Midbrain (tissue), 1 donor: ENCODE data around the gene TIGD2.

Experiments
- DNase-seq: peaks from one replicate; lab custom pipeline; 2025; lab: John Stamatoyannopoulos, UW

The TIGD2 gene

DNA sequence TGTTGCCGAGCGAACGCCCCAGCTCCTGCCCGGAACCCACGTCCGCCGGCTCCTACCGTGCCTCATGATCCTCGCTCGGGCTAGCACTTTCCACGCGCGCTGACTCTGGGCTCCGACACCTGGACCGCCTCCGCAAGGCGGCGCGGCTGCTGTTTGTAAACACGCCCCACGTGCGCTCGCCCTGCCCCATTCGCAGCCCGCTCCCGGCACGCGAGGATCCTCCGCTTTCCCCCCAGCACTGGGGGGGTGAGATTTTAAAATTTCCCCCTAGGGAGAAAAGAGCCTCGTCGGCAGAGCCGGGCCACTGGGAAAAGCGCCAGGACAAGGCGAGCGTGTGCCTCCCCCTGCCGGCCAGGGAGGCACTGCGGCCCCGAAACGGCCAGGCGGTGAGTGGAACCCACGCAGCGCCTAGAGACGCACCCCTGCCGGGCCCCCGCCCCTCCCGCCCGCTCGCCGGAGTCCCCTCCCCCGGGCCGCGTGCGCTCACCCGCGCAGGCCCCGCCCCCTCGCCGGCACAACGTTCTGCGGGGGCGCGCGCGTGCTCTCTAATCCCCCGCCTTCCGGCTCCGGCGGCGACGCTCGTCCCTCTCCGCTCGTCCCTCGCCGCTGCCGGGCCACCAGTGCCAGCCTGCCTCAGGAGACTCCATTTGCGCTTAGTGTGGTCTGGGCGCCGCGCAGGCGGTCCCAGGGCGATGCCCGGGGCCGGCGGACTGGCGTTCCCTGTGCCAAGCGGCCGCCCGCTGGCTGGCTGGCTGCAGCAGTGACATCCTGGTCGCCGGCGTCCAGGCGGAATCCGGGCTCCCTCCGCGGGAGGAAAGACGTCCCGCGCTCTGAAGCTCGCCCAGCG lies at the start of gene TIGD2:
TSS of gene TIGD2 (plus strand) at position 548 of the 847 bp plus-strand sequence. CDS start 1,442 bp downstream, outside the sequence.
- peak; percentile 93 for DNase-seq

- DNase-seq = no peak
Observed at GRCh38 chr4:89064848-89065247, 46.5 kb upstream of the TIGD2 start.

- no peak for DNase-seq
Observed at GRCh38 chr4:89067417-89067816, 43.9 kb upstream of the TIGD2 start.

DNA sequence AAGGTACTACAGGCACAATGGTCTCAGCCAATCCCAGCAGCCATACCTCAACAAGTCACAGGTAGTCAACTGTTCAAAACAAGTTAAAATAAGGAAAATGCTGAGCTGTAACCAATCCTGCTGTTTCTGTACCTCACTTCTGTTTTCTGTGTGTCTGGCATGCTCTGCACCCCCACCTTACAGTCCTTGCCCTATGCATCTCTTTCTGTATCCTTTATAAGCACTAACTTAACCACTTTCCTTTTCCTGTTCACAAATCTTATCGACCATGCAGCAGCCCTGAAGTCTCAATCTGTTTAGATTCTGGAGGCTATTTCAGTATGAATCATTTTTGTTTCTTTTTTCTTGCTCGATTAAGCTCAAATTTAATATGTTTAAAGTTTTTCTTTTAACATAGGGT lies 41.9 kb upstream of the TIGD2 start:
- no peak for DNase-seq

- DNase-seq = no peak
Observed at GRCh38 chr4:89070041-89070440, 41.3 kb upstream of the TIGD2 start.

DNA sequence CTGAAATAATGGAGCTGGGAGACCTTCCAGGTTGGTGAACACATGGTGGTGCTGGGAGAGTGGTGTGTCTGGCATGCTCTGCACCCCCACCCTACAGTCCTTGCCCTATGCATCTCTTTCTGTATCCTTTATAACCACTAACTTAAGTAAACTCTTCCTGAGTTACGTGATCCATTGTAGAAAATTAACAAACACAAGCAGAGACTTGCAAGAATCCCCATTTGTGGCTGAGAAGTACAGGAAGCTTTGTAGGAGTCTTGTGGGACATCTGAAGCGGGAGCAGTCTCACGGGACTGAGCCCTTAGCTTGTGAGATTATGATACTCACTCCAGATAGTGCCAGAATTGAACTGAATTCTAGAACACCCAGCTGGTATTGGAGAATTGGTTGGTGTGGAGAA lies 40.0 kb upstream of the TIGD2 start:
- DNase-seq = no peak

DNA sequence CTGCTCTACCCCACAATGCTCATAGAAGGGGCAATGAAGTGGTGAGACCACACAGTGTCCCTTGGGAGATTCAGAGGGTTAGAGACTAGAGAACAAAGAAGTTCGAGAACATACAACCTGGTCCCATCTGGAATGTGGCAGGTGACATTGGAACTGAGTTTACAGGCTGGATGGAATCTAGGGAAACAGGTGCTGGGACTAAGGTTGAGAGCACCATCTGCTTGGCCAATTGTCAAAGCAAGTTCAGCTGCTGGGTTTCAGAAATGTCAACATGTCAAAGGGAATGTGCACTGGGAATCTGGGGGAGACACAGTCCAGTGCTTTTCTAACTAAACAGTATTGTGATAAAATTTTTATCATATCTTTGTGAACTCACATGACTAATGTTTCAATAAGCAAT lies 38.4 kb upstream of the TIGD2 start:
- no peak for DNase-seq

- no peak for DNase-seq
Observed at GRCh38 chr4:89077761-89078160, 33.6 kb upstream of the TIGD2 start.

DNA sequence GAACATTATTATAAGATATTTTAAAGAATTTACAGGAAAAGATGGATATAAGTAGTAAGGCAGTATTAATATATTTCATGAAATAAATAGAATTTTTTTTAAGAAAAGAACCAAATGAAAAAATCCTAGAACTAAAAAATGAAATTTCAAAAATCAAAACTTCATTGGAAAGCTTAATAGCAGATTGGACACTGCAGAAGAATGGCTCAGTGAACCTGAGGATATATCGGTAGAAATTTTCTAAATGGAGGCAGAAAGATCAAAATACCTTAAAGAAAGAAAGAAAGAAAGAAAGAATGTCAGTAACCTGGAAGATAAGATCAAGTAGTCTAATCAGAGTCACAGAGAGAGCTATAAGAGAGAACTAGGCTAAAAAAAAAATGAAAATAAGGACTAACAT lies 33.0 kb upstream of the TIGD2 start:
- no peak for DNase-seq

DNA sequence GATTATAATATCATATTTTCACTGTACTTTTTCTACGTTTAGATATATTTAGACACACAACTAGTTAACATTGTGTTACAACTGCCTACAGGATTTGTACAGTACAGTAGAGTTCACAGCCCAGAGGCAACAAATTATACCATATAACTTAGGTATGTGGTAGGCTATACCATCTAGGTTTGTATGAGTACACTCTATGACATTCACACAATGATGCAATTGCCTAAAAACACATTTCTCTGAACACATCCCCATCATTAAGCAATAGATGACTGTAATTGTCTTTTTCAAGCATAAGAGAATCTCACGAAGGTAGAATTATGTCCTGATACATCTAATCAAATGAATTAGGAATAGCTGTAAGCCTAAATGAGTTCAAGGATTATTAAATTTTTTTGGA lies 12.3 kb upstream of the TIGD2 start:
- DNase-seq = no peak

GRCh38 chr4:89099471-89099870 lies 11.9 kb upstream of the TIGD2 start:
- DNase-seq = no peak

- no peak for DNase-seq
Observed at GRCh38 chr4:89100853-89101252, 10.5 kb upstream of the TIGD2 start.

DNA sequence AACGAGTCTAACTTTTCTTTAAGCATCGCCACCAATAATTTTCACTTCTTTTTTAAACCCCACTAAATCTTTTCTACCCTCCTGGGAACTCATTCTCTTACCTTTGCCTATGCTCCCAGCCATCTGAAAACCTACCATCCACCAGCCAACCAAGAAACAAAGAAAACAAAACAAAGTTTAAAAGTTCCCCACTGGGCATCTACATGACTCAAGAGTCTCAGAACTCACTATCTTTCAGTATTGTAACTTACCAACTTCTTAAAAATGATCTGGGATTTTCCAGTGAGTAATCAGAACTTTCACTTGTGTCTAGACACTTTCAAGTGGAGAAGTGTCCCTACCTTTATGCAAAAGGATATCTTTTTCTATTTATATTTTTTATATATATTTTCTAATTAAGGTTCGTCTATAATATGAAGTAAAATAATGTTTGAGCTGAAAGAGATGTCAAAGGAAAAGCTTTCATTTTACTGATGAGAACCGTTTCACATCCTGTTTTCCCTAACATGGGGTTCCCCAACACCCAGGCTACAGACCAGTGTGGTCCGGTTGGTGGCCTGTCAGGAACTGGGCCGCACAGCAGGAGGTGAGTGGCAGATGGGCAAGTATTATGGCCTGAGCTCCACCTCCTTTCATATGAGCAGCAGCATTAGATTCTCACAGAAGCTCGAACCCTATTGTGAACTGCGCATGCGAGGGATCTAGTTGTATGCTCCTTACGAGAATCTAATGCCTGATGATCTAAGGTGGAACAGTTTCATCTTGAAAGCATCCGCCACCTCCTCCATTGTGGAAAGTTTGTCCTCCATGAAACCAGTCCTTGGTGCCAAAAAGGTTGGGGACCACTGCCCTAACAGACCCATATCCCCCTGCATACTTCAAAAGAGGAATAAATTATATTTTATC lies 9.8 kb upstream of the TIGD2 start:
- DNase-seq = no peak

DNA sequence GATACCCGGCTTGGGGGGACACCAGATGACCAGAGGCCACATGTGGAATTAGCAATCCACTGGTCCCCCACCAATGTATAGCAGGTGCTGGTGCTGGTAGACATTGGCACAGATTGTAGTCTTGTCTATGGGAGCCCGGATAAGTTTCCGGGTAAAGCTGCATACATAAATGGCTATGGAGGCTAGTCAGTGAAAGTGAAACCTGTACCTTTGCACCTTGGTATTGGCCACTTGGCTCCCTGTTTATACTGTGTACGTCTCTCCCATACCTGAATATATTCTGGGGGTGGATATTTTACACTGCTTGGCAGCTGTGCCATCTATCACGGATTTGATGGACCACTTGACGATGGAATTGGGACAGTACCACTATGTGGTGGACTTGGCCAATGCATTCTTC lies 5.6 kb upstream of the TIGD2 start:
- no peak for DNase-seq

DNA sequence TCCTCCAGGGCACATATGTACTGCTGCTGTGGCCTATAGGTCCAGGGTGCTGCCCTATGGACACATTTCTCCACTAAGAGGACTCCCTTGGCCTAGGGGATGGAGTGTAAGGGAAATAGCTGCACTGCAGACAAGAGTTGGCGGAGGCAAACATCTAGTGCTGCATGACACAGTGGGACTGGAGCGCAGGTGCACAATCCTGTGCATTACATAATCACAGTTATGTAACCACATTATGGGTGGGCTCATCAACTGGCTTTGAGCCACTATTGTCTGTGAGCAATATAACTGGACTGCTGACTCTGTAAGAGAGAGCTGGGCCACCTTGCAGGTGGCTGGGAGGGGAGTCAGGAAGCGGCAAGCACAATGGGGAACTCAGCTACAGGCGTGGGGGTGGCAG lies 3.2 kb upstream of the TIGD2 start:
- DNase-seq = no peak

GRCh38 chr4:89109841-89110540 lies 1.3 kb upstream of the TIGD2 start:
- no peak for DNase-seq

- DNase-seq = no peak
Observed at GRCh38 chr4:89110541-89110985, 770 bp upstream of the TIGD2 start.

DNA sequence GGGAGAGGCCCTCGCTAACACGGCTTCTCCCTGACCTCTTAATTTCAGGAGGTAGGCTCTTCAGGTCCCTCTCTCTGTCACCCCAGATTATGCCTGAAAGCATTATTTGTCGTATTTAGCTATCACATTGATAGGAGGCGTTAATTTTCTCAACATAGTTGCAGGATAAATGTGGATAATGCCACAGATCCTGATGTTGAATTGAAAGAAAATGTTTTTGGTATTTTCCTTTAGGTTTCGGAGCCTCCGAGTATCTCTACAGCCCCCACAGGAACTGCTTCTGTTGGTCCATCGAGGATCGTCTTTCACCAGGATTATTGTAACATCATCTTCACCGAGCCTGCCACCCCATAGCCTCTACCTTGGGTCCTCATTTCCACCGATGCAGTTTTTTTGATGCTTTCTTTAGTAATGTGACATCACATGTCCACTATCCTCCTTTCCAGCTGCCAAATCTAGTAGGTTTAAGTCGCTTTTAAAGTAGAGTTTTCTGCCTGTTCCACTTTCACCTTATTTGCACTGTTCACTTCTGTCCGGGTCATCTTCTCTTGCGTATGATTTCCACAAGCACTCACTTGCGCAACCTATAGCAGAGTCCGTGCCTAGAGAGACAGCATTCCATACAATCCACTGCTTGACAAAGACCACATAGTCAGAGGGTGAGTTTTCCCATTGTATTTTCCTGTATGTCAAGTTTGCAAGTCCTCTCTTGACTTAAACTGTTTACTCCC lies 665 bp downstream of the TIGD2 start:
- no peak for DNase-seq

DNA sequence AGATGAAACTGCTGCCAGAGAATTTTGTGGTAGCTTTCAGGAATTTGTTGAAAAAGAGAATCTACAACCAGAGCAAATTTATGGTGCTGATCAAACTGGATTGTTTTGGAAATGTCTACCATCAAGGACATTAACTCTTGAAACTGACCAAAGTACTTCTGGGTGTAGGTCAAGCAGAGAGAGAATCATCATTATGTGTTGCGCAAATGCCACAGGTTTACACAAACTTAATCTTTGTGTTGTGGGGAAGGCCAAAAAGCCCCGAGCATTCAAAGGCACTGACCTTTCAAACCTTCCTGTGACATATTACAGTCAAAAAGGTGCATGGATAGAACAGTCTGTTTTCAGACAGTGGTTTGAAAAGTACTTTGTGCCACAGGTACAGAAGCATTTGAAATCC lies 2.1 kb downstream of the TIGD2 start:
- no peak for DNase-seq

DNA sequence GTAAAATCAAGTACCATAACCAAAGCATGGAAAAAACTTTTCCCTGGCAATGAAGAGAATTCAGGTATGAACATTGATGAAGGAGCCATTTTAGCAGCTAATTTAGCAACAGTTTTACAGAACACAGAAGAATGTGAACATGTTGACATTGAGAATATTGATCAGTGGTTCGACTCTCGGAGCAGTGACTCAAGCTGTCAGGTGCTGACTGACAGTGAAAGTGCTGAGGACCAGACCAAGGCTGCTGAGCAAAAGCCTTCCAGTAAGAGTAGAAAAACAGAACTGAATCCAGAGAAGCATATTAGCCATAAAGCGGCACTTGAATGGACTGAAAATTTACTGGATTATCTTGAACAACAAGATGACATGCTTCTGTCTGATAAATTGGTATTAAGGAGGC lies 2.8 kb downstream of the TIGD2 start:
- no peak for DNase-seq

GRCh38 chr4:89117115-89117514 lies 5.8 kb downstream of the TIGD2 start:
- no peak for DNase-seq

DNA sequence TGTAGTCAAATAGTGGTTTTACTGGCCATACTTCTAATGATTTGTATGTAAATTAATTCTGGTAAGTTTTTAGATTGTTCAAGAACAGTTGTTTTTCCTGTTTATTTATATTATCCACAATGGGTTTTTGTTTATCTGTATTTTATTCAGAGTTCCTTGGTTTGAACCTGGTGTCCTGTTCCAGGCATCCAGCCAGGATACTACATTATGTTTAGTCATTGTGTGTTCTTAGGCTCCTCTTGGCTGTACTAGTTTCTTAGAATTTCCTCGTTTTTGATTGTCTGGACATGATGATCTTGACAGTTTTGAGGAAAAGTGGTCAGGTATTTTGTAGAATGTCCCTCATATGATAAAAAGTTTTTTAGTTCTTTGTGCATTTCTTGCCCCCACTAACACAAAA lies 7.8 kb downstream of the TIGD2 start:
- no peak for DNase-seq
